Gastroesophageal sphincter (tissue), 4 donors: Measurements from ENCODE around the gene SFXN3. TPM values are rescaled to one million over a fixed set of nuclear protein-coding genes. Genes with fewer than 3 reads are reported as not detected.

Source experiments
- ATAC-seq: fragments of 150-250 bp; one replicate; pipeline ENCODE4 v1.9.1; 2016; ENCODE audit warnings: mild to moderate bottlenecking, moderate library complexity
- H3K27ac ChIP-seq, 4 donors: fragments of 200-600 bp; sonication (generic) in 3 of 4; 1 replicate in 3 of 4; 2 replicates in 1 of 4; pipeline ENCODE4 v1.5.1; 2016 to 2019
- H3K27me3 ChIP-seq: fragments of 200-600 bp; sonication (generic); one replicate; pipeline ENCODE4 v1.5.1; 2019
- H3K36me3 ChIP-seq, 2 donors: fragments of 200-600 bp; sonication (generic); one replicate each; pipeline ENCODE4 v1.5.1; 2019; ENCODE audit warnings: control low read depth in 1 of 2
- H3K4me1 ChIP-seq, 3 donors: fragments of 200-600 bp; sonication (generic); 1 replicate in 2 of 3; 2 replicates in 1 of 3; pipeline ENCODE4 v1.5.1; 2016 to 2019; ENCODE audit warnings: control low read depth in 2 of 3
- H3K4me3 ChIP-seq, 2 donors: fragments of 200-600 bp; sonication (generic); one replicate each; pipeline ENCODE4 v1.5.1; 2019; ENCODE audit warnings: mild to moderate bottlenecking in 1 of 2, moderate library complexity in 1 of 2
- H3K9me3 ChIP-seq, 3 donors: fragments of 200-600 bp; sonication (generic); one replicate each; pipeline ENCODE4 v1.5.1; 2017 to 2019; ENCODE audit warnings: control low read depth in 2 of 3
- CTCF ChIP-seq, 4 experiments: fragments of 200-600 bp in 2 of 4; fragments of 450-650 bp in 2 of 4; sonication (generic) in 1 of 4; IDR thresholded peaks; one replicate each; pipeline ENCODE4 v1.5.1; 2017 to 2019; ENCODE audit warnings: antibody characterized with exemption in 4 of 4, mild to moderate bottlenecking in 2 of 4, moderate library complexity in 2 of 4
- EP300 ChIP-seq: sonication (generic); formaldehyde crosslinking; IDR thresholded peaks from one replicate; pipeline ENCODE4 v1.6.1; 2017; ENCODE audit warnings: antibody characterized with exemption, mild to moderate bottlenecking
- POLR2A ChIP-seq, 2 donors: fragments of 450-650 bp; IDR thresholded peaks; one replicate each; pipeline ENCODE4 v1.6.1; 2017; ENCODE audit warnings: antibody characterized with exemption in 2 of 2, mild to moderate bottlenecking in 2 of 2, moderate library complexity in 1 of 2
- POLR2AphosphoS5 ChIP-seq: sonication (generic); formaldehyde crosslinking; IDR thresholded peaks from one replicate; pipeline ENCODE4 v1.6.1; 2017; ENCODE audit warnings: antibody characterized with exemption
- WGBS, 2 donors: methylation state at CpG; one replicate each; pipeline ENCODE4 v1.1.5; 2018; ENCODE audit warnings: low coverage in 1 of 2; 5-methylcytosine and 5-hydroxymethylcytosine counted together
- total RNA-seq, 4 donors: library from RNA; depleted of rRNA; stranded (reverse); fragments of >200 nt; gene quantifications; one replicate each; pipeline ENCODE4 v1.1.0, GENCODE V29; 2016

SFXN3 gene
- total RNA-seq, 4 donors from 2014 or later: 47.5 to 84.2 (median 66.0) TPM

DNA sequence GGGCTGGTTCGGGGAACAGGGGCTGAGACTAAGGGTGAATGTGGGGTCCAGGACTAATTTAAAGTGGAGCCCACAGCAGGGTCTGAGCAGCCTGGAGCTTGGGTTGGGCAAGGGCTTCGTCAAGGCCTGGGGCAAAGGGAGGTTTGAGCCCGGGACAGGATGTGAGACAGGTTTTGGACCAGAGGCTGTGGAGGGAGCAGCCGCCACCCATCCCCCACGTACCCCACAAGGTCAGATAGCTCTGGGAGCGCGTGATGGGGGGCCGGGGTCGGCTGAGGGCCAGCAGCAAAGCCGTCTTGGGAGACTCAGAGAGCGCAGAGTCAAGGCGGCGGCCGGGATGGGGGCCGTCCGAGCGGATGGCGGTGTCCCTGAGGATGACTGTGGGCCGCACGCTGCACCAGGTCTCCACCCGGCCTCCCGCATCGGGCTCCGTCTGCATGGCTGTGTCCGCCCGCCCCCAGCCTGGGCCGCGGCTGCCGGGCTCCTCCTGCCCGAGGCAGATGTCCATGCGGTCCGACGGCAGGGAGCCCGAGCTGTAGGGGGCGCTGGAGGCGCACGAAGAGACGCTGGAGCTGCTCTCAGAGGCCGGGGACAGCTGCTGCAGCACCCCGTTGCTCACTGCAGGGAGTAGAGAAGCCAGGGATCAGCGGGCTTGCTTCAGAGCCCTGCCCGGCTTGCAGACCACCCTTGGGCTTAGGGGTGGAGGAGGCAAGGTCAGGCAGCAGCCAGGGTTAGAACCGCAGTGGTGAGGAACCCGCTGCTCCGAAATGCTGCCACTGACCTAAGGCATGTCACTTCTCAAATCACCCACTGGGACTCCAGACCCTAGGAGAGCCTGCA, 12.2 kb upstream of the SFXN3 start:
- no peak overlapping the region for H3K27ac ChIP-seq
- H3K4me3 ChIP-seq: no peak overlapping the region
- H3K9me3 ChIP-seq: no peaks in the 10 kb centered on the region
- no peaks in the 10 kb centered on the region for H3K36me3 ChIP-seq
- 20 to 66% methylated on average over 3 of the region's 45 CpGs for WGBS, 2 donors
- peak; percentile 81 for ATAC-seq
- peaks cover 52% of the 10 kb centered on the region for H3K27me3 ChIP-seq
- H3K4me1 ChIP-seq: peaks cover 0 to 26% (median 4%) of the 10 kb centered on the region in 3 donors
- TF ChIP-seq POLR2AphosphoS5 (no peak), CTCF (IDR thresholded peaks at IDR 0.05) (peak in 3 of 4 experiments; percentile 46 to 75 (median 65))

DNA sequence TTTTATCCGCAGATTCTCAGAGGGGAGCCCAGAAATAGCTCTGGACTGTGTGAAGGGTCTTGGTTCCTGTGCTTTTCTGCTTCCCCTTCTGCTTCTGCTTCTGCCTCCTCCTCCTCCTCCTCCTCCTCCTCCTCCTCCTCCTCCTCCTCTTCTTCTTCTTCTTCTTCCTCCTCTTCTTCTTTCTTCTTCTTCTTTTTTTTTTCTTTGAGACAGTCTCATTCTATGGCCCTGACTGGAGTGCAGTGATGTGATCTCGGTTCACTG, 11.7 kb upstream of the SFXN3 start:
- Histone ChIP-seq H3K27me3 (peaks cover 52% of the 10 kb centered on the region), H3K27ac (no peak overlapping the region), H3K4me3 (no peak overlapping the region), H3K9me3 (no peaks in the 10 kb centered on the region), H3K4me1 (peaks cover 0 to 20% (median 0%) of the 10 kb centered on the region in 3 donors), H3K36me3 (no peaks in the 10 kb centered on the region)
- no peak for ATAC-seq
- TF ChIP-seq POLR2AphosphoS5: no peak
- TF ChIP-seq POLR2A (IDR thresholded peaks at IDR 0.05): no peak
- no peak for TF ChIP-seq EP300
- no peak for TF ChIP-seq CTCF (IDR thresholded peaks at IDR 0.05)
- WGBS, 2 donors: 57% methylated on average over 2 of the region's 2 CpGs; no CpG with 5 or more reads in 1 of the 2 donors

DNA sequence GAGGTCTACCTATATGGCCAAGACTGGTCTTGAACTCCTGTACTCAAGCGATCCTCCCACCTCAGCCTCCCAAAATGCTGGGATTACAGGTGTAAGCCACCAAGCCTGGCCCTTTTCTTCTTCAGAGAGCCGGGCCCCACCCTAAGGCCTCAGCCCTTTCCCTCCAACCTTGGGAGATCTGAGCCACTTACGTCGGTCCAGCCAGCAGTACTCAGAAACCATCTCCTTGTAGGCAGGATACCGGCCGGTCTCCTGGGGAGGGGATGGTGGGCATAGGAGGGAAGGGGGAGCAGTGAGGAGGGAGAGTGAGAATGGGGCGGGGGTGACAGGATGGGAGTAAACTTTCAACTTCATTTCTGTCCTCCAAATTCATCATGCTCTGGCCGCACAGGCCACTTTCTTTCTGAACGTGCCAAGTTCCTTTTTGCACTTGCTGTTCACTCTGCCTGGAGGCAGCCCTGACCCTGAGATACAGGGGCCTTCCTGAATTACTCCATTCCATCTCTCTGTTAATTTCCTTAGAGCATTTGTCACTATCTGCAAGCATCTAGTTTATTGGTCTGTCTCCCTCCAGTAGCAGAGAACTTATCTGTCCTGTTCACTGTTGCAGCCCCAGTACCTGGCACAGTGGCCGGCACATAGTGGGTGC, 10.5 kb upstream of the SFXN3 start:
- WGBS, 2 donors: 80 to 82% methylated on average over 2 of the region's 10 CpGs
- no peak overlapping the region for H3K4me3 ChIP-seq
- no peaks in the 10 kb centered on the region for H3K36me3 ChIP-seq
- H3K9me3 ChIP-seq: no peaks in the 10 kb centered on the region
- H3K27me3 ChIP-seq: peaks cover 51% of the 10 kb centered on the region
- no peak overlapping the region for H3K27ac ChIP-seq
- TF ChIP-seq POLR2A (IDR thresholded peaks at IDR 0.05): no peak
- no peak for TF ChIP-seq POLR2AphosphoS5
- TF ChIP-seq EP300: no peak
- TF ChIP-seq CTCF (IDR thresholded peaks at IDR 0.05): no peak
- H3K4me1 ChIP-seq: peaks cover 0 to 14% (median 0%) of the 10 kb centered on the region in 3 donors
- ATAC-seq: no peak

GRCh38 chr10:101021239-101021638, 9.8 kb upstream of the SFXN3 start:
- no peak for ATAC-seq

More at GRCh38 chr10:101021239-101021638, 9.8 kb upstream of the SFXN3 start:
- H3K36me3 ChIP-seq: no peaks in the 10 kb centered on the region
- H3K9me3 ChIP-seq: no peaks in the 10 kb centered on the region
- TF ChIP-seq EP300: no peak
- no peak for TF ChIP-seq POLR2AphosphoS5
- no peak for TF ChIP-seq CTCF (IDR thresholded peaks at IDR 0.05)
- no peak for TF ChIP-seq POLR2A (IDR thresholded peaks at IDR 0.05)
- no peak overlapping the region for H3K27ac ChIP-seq
- no peak overlapping the region for H3K4me3 ChIP-seq
- peaks cover 0 to 14% (median 0%) of the 10 kb centered on the region in 3 donors for H3K4me1 ChIP-seq
- 86% methylated on average over 1 of the region's 4 CpGs; no CpG with 5 or more reads in 1 of the 2 donors for WGBS, 2 donors
- H3K27me3 ChIP-seq: peaks cover 44% of the 10 kb centered on the region
